Activated B cell treated with CpG ODN at 0.5 μM for 24 hours (primary cell): ENCODE measurements around the gene DBH. TPM values are rescaled to one million over a fixed set of nuclear protein-coding genes. Genes with fewer than 3 reads are reported as not detected.
"Not testable (repeated sequence)": the region's sequence is repeated elsewhere in the genome, so short reads cannot be mapped to it uniquely, and the experiment has no call there.

ENCODE experiments used
- ATAC-seq: fragments of 200-7000 bp; cut with Tn5 transposase; one replicate; pipeline ENCODE4 v1.10.0; 2021; ENCODE audit warnings: low read depth, mild to moderate bottlenecking, moderate library complexity
- CTCF ChIA-PET: fragments of 350-600 bp; sonication (Branson Sonifier 250); formaldehyde crosslinking; loops from one replicate; lab custom pipeline; 2021; ENCODE audit warnings: antibody characterized with exemption; lab: Charles Lee
- POLR2A ChIA-PET: fragments of 350-600 bp; sonication (Branson Sonifier 250); formaldehyde crosslinking; loops from one replicate; lab custom pipeline; 2021; ENCODE audit warnings: antibody characterized with exemption; lab: Charles Lee
- DNase-seq: peaks from one replicate; pipeline ENCODE4 v3.0.0; 2022
- H3K27ac Mint-ChIP-seq: one replicate; pipeline ENCODE4 v1.8.0; 2020; ENCODE audit warnings: mixed read lengths
- H3K27me3 Mint-ChIP-seq: one replicate; pipeline ENCODE4 v1.8.0; 2021; ENCODE audit warnings: mixed read lengths
- H3K36me3 Mint-ChIP-seq: one replicate; pipeline ENCODE4 v1.8.0; 2021; ENCODE audit warnings: low read depth, mixed read lengths
- H3K4me1 Mint-ChIP-seq: one replicate; pipeline ENCODE4 v1.8.0; 2021; ENCODE audit warnings: mixed read lengths
- H3K4me3 Mint-ChIP-seq: one replicate; pipeline ENCODE4 v1.8.0; 2020; ENCODE audit warnings: mild to moderate bottlenecking, mixed read lengths
- H3K9me3 Mint-ChIP-seq: one replicate; pipeline ENCODE4 v1.8.0; 2020; ENCODE audit warnings: mixed read lengths
- CTCF ChIP-seq: fragments of 200-600 bp; IDR thresholded peaks from one replicate; pipeline ENCODE4 v1.8.0; 2022; ENCODE audit warnings: antibody characterized with exemption, mild to moderate bottlenecking
- intact Hi-C: fragments of 100-400 bp; cut with micrococcal nuclease; formaldehyde crosslinking; loops from one replicate; pipeline ENCODE4 v1.15.1; 2024
- total RNA-seq: library from RNA; stranded (reverse); gene quantifications from 2 replicates; pipeline ENCODE4 v1.2.3, GENCODE V29; 2022

Gene DBH
- total RNA-seq, 1 donor from 2014 or later: not detected

- DNase-seq (no peak), ATAC-seq (no peak)
- Mint-ChIP-seq H3K27ac (no peak overlapping the region), H3K4me1 (no peaks in the 10 kb centered on the region), H3K9me3 (no peaks in the 10 kb centered on the region), H3K36me3 (no peaks in the 10 kb centered on the region), H3K27me3 (peaks cover 2% of the 10 kb centered on the region), H3K4me3 (no peak overlapping the region)
- intact Hi-C loops: no loop called here
- ChIA-PET CTCF (no interaction called here), POLR2A (no interaction called here)
- TF ChIP-seq CTCF: no peak
Observed at GRCh38 chr9:133671371-133671770, 35.2 kb downstream of the DBH start.

GRCh38 chr9:133672503-133673257 is 36.5 kb downstream of the DBH start:
- no peaks in the 10 kb centered on the region for H3K9me3 Mint-ChIP-seq
- DNase-seq: no peak
- intact Hi-C loops: no loop called here
- CTCF ChIA-PET: no interaction called here
- POLR2A ChIA-PET: no interaction called here
- no peaks in the 10 kb centered on the region for H3K4me1 Mint-ChIP-seq
- no peak for TF ChIP-seq CTCF
- no peak for ATAC-seq
- H3K4me3 Mint-ChIP-seq: no peak overlapping the region
- peaks cover 2% of the 10 kb centered on the region for H3K27me3 Mint-ChIP-seq
- no peak overlapping the region for H3K27ac Mint-ChIP-seq
- no peaks in the 10 kb centered on the region for H3K36me3 Mint-ChIP-seq

- ChIA-PET CTCF (no interaction called here), POLR2A (no interaction called here)
- intact Hi-C loops: no loop called here
- ATAC-seq (no peak), DNase-seq (no peak)
- Mint-ChIP-seq H3K4me1 (no peaks in the 10 kb centered on the region), H3K4me3 (no peak overlapping the region), H3K9me3 (no peaks in the 10 kb centered on the region), H3K27me3 (peaks cover 2% of the 10 kb centered on the region), H3K27ac (no peak overlapping the region), H3K36me3 (no peaks in the 10 kb centered on the region)
- no peak for TF ChIP-seq CTCF
Observed at GRCh38 chr9:133673258-133673655, 37.1 kb downstream of the DBH start.

GRCh38 chr9:133674091-133674490 is 37.9 kb downstream of the DBH start:
- ChIA-PET POLR2A (no interaction called here), CTCF (no interaction called here)
- no peak for TF ChIP-seq CTCF
- Mint-ChIP-seq H3K27ac (no peak overlapping the region), H3K9me3 (no peaks in the 10 kb centered on the region), H3K36me3 (no peaks in the 10 kb centered on the region), H3K4me3 (no peak overlapping the region), H3K27me3 (peaks cover 2% of the 10 kb centered on the region), H3K4me1 (no peaks in the 10 kb centered on the region)
- no peak for ATAC-seq
- intact Hi-C loops: no loop called here
- DNase-seq: no peak

- H3K27me3 Mint-ChIP-seq, intact Hi-C loops, ATAC-seq, CTCF ChIA-PET, POLR2A ChIA-PET, H3K9me3 Mint-ChIP-seq, H3K4me1 Mint-ChIP-seq, H3K36me3 Mint-ChIP-seq, H3K27ac Mint-ChIP-seq, DNase-seq, H3K4me3 Mint-ChIP-seq: not testable (repeated sequence)
Observed at GRCh38 chr9:133675796-133676195, 39.6 kb downstream of the DBH start.

GRCh38 chr9:133676450-133676849 is 40.3 kb downstream of the DBH start:
- no peak overlapping the region for H3K4me3 Mint-ChIP-seq
- H3K27me3 Mint-ChIP-seq: no peaks in the 10 kb centered on the region
- H3K4me1 Mint-ChIP-seq: no peaks in the 10 kb centered on the region
- H3K9me3 Mint-ChIP-seq: no peaks in the 10 kb centered on the region
- CTCF ChIA-PET: no interaction called here
- TF ChIP-seq CTCF: no peak
- POLR2A ChIA-PET: no interaction called here
- DNase-seq (no peak), ATAC-seq (no peak)
- intact Hi-C loops: no loop called here
- H3K36me3 Mint-ChIP-seq: no peaks in the 10 kb centered on the region
- H3K27ac Mint-ChIP-seq: no peak overlapping the region
